Myocyte (in vitro differentiated cells): Measurements from ENCODE around the gene LIF. TPM values are rescaled to one million over a fixed set of nuclear protein-coding genes. Genes with fewer than 3 reads are reported as not detected.

ENCODE experiments used
- DNase-seq: peaks from one replicate; pipeline ENCODE4 v3.0.0-alpha.2; 2012; ENCODE audit warnings: low read depth
- total RNA-seq: library from RNA; depleted of rRNA; stranded (reverse); fragments of >200 nt; gene quantifications from 2 replicates; pipeline ENCODE4 v1.2.3, GENCODE V29; 2014

Gene LIF
- total RNA-seq, 1 donor from 2014 or later, result 14.8 TPM

- DNase-seq, result no peak
Observed at GRCh38 chr22:30265131-30265720, 18.7 kb upstream of the LIF start.

- no peak for DNase-seq
Observed at GRCh38 chr22:30263883-30264282, 17.3 kb upstream of the LIF start.

GRCh38 chr22:30262917-30263741 is 16.6 kb upstream of the LIF start:
- peak; percentile 67 for DNase-seq

GRCh38 chr22:30262112-30262511 is 15.6 kb upstream of the LIF start:
- no peak for DNase-seq

GRCh38 chr22:30261134-30261533 is 14.6 kb upstream of the LIF start:
- DNase-seq, result no peak

- DNase-seq, result no peak
Observed at GRCh38 chr22:30260682-30261081, 14.1 kb upstream of the LIF start.

- no peak for DNase-seq
Observed at GRCh38 chr22:30260276-30260675, 13.7 kb upstream of the LIF start.

GRCh38 chr22:30254314-30254713 is 7.8 kb upstream of the LIF start:
- no peak for DNase-seq

GRCh38 chr22:30253205-30253852 is 6.8 kb upstream of the LIF start:
- DNase-seq, result peak; percentile 86

- DNase-seq, result no peak
Observed at GRCh38 chr22:30252411-30253204, 6.0 kb upstream of the LIF start.

GRCh38 chr22:30251711-30252110 is 5.2 kb upstream of the LIF start:
- no peak for DNase-seq

GRCh38 chr22:30250661-30251267 is 4.2 kb upstream of the LIF start:
- DNase-seq, result peak; percentile 64

- DNase-seq, result no peak
Observed at GRCh38 chr22:30250039-30250565, 3.5 kb upstream of the LIF start.

GRCh38 chr22:30249049-30250038 is 2.8 kb upstream of the LIF start:
- no peak for DNase-seq

- DNase-seq, result no peak
Observed at GRCh38 chr22:30248484-30248883, 1.9 kb upstream of the LIF start.

GRCh38 chr22:30247974-30248373 is 1.4 kb upstream of the LIF start:
- DNase-seq, result no peak

GRCh38 chr22:30247561-30247960 is 1.0 kb upstream of the LIF start:
- no peak for DNase-seq

GRCh38 chr22:30246814-30247376 is 336 bp upstream of the LIF start:
- DNase-seq, result no peak
